Measurements from ENCODE around the gene SLC22A17. TPM values are rescaled to one million over a fixed set of nuclear protein-coding genes. Genes with fewer than 3 reads are reported as not detected.
"Not testable (repeated sequence)": the region's sequence is repeated elsewhere in the genome, so short reads cannot be mapped to it uniquely, and the experiment has no call there.

Gene SLC22A17
- total RNA-seq, 1 donor from 2014 or later = 2.3 TPM

- no peak for DNase-seq
- H3K4me3 Mint-ChIP-seq = no peak overlapping the region
- intact Hi-C loops (cut with micrococcal nuclease) = no loop called here
- H3K27ac Mint-ChIP-seq = no peak overlapping the region
- no peaks in the 10 kb centered on the region for H3K4me1 Mint-ChIP-seq
- no peaks in the 10 kb centered on the region for H3K36me3 Mint-ChIP-seq (ENCODE audit: low read depth)
- peaks cover 3% of the 10 kb centered on the region for H3K27me3 Mint-ChIP-seq
- no peaks in the 10 kb centered on the region for H3K9me3 Mint-ChIP-seq
Observed at GRCh38 chr14:23386999-23387398, 34.3 kb upstream of the SLC22A17 start.

GRCh38 chr14:23386266-23386657 is 33.6 kb upstream of the SLC22A17 start:
- DNase-seq; intact Hi-C loops (cut with micrococcal nuclease); H3K9me3 Mint-ChIP-seq; H3K4me1 Mint-ChIP-seq; H3K36me3 Mint-ChIP-seq (ENCODE audit: low read depth); H3K27ac Mint-ChIP-seq; H3K4me3 Mint-ChIP-seq; H3K27me3 Mint-ChIP-seq: not testable (repeated sequence)

DNA sequence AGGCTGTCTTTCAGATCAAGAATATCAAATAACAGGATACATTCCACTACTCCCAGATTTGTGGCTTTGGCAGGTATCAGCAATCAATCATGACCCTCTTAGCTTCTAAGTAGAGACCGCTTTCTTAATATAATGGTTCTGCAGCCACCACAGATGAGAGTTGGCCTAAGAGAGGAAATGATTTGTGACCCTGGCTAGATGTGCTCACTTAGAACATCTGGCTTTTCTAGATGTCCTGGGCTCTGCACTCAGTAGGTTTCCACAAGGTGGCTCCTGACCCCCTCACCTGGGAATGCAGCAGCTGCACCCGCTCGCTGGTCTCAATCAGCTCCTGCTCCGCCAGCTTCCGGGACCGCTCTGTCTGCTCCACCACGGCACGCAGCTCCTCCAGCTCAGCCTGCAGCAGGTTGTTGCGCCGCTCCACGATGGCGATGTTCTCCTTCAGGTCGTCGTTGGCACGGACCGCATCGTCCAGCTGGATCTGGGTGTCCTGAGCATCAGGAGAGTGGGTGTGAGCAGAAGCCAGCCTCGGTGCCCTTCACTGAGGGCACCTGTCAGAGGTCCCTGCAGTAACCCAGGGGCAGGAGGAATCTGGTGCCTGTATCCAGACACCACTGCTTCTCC is 33.1 kb upstream of the SLC22A17 start:
- no peak overlapping the region for H3K4me3 Mint-ChIP-seq
- no peaks in the 10 kb centered on the region for H3K9me3 Mint-ChIP-seq
- DNase-seq = no peak
- H3K36me3 Mint-ChIP-seq (ENCODE audit: low read depth) = no peaks in the 10 kb centered on the region
- H3K4me1 Mint-ChIP-seq = no peaks in the 10 kb centered on the region
- peaks cover 8% of the 10 kb centered on the region for H3K27me3 Mint-ChIP-seq
- no peak overlapping the region for H3K27ac Mint-ChIP-seq
- intact Hi-C loops (cut with micrococcal nuclease) = no loop called here

DNA sequence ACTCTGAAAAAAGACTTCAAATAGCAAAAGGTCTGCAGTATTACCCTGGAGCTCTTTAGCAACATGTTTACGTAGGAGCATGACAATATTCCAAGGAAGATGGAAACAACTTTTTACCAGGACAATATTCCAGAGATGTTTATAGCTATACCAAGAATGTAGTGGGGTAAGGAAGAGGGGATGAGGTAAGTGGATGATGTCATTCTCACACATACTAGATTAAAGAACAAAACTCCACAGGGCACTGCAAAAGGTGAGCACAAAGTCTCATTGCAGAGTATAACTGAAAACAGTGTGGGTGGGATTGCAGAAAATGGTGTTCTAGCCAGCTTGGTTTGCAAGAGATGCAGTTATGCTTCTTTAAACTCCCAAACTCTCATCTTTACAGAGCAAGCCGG is 32.6 kb upstream of the SLC22A17 start:
- no peak overlapping the region for H3K27ac Mint-ChIP-seq
- intact Hi-C loops (cut with micrococcal nuclease) = no loop called here
- peaks cover 8% of the 10 kb centered on the region for H3K27me3 Mint-ChIP-seq

DNA sequence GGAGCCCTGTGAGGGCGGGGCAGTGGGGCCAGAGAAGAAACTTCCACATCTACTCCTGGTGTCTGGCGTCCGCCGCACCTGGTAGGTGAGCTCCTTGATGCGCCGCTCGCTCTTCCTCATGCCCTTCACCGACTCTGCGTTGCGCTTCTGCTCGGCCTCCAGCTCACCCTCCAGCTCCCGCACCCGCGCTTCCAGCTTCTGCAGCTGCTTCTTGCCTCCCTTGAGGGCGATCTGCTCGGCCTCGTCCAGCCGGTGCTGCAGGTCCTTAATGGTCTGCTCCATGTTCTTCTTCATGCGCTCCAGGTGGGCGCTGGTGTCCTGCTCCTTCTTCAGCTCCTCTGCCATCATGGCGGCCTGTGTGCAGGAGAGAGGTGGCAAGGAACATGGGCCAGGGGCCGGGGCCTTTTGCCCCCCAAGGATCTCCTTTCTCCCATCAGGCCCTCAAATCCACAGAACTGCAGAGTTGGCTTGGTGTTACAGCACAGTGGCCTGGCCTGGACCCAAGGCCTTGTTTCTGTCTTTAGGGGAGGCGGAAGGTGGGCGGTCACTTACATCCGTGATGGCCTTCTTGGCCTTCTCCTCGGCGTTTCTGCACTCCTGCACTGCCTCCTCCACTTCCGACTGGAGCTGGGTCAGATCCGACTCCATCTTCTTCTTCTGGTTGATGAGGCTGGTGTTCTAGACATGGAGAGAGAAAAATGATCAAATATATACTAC is 31.8 kb upstream of the SLC22A17 start:
- no peaks in the 10 kb centered on the region for H3K36me3 Mint-ChIP-seq (ENCODE audit: low read depth)
- no peaks in the 10 kb centered on the region for H3K9me3 Mint-ChIP-seq
- H3K4me1 Mint-ChIP-seq = no peaks in the 10 kb centered on the region
- DNase-seq = no peak
- intact Hi-C loops (cut with micrococcal nuclease) = no loop called here
- no peak overlapping the region for H3K4me3 Mint-ChIP-seq
- peaks cover 8% of the 10 kb centered on the region for H3K27me3 Mint-ChIP-seq
- no peak overlapping the region for H3K27ac Mint-ChIP-seq

More for the DNA sequence above, 32.6 kb upstream of the SLC22A17 start:
- Mint-ChIP-seq H3K9me3 (no peaks in the 10 kb centered on the region), H3K4me3 (no peak overlapping the region), H3K36me3 (ENCODE audit: low read depth) (no peaks in the 10 kb centered on the region), H3K4me1 (no peaks in the 10 kb centered on the region)
- DNase-seq = no peak

DNA sequence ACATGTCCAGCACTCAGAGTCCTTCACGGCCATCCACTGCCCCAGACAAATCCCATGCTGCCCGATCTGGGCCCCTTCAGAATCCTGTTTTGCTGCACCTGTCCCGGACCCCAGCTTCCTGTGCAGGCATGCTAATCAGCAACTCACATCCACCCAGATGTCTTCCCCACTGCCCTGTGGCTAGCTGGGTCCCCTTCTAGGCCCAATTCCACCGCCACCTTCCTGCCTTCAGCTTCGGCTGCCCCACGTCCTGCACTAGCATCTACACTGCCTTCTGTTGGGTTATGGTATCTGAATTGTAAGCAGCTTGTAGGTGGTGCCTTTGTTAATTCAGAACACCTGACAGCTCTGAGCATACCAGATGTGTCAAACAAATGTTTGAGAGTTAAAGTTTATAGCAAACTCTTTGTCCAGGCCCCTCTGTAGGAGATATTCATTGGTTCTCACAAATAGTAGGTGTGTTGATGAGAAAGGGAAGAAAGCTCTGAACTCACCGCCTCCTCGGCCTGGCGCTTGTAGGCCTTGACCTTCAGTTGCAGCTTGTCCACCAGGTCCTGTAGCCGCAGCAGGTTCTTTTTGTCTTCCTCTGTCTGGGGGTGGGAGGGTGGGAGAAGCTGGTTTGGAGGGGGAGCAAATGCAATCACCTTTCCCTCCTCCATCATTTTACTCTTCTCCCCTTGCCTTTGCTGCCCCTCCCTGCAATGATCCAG is 30.2 kb upstream of the SLC22A17 start:
- Mint-ChIP-seq H3K27me3 (peaks cover 10% of the 10 kb centered on the region), H3K4me1 (no peaks in the 10 kb centered on the region), H3K9me3 (no peaks in the 10 kb centered on the region), H3K4me3 (no peak overlapping the region), H3K27ac (no peak overlapping the region), H3K36me3 (ENCODE audit: low read depth) (no peaks in the 10 kb centered on the region)
- DNase-seq = no peak
- intact Hi-C loops (cut with micrococcal nuclease) = no loop called here

GRCh38 chr14:23382276-23382675 is 29.6 kb upstream of the SLC22A17 start:
- Mint-ChIP-seq H3K27me3 (peaks cover 10% of the 10 kb centered on the region), H3K4me3 (no peak overlapping the region), H3K4me1 (no peaks in the 10 kb centered on the region), H3K9me3 (no peaks in the 10 kb centered on the region), H3K27ac (no peak overlapping the region), H3K36me3 (ENCODE audit: low read depth) (no peaks in the 10 kb centered on the region)
- intact Hi-C loops (cut with micrococcal nuclease) = no loop called here
- DNase-seq = no peak

- peaks cover 10% of the 10 kb centered on the region for H3K27me3 Mint-ChIP-seq
- no peaks in the 10 kb centered on the region for H3K9me3 Mint-ChIP-seq
- intact Hi-C loops (cut with micrococcal nuclease) = loop anchor here (2.0 kb wide), 1 partner anchor 117 kb away; no protein-coding TSS in a partner anchor
- no peak for DNase-seq
- no peaks in the 10 kb centered on the region for H3K4me1 Mint-ChIP-seq
- no peak overlapping the region for H3K27ac Mint-ChIP-seq
- no peaks in the 10 kb centered on the region for H3K36me3 Mint-ChIP-seq (ENCODE audit: low read depth)
- H3K4me3 Mint-ChIP-seq = no peak overlapping the region
Observed at GRCh38 chr14:23381871-23382270, 29.2 kb upstream of the SLC22A17 start.

GRCh38 chr14:23380976-23381375 is 28.3 kb upstream of the SLC22A17 start:
- Mint-ChIP-seq H3K27ac (no peak overlapping the region), H3K9me3 (no peaks in the 10 kb centered on the region), H3K27me3 (peaks cover 10% of the 10 kb centered on the region), H3K36me3 (ENCODE audit: low read depth) (no peaks in the 10 kb centered on the region), H3K4me3 (no peak overlapping the region), H3K4me1 (no peaks in the 10 kb centered on the region)
- DNase-seq = no peak
- intact Hi-C loops (cut with micrococcal nuclease) = loop anchor here (1.0 to 2.0 kb wide), 3 partner anchors 53 to 261 kb away; no protein-coding TSS in a partner anchor

DNA sequence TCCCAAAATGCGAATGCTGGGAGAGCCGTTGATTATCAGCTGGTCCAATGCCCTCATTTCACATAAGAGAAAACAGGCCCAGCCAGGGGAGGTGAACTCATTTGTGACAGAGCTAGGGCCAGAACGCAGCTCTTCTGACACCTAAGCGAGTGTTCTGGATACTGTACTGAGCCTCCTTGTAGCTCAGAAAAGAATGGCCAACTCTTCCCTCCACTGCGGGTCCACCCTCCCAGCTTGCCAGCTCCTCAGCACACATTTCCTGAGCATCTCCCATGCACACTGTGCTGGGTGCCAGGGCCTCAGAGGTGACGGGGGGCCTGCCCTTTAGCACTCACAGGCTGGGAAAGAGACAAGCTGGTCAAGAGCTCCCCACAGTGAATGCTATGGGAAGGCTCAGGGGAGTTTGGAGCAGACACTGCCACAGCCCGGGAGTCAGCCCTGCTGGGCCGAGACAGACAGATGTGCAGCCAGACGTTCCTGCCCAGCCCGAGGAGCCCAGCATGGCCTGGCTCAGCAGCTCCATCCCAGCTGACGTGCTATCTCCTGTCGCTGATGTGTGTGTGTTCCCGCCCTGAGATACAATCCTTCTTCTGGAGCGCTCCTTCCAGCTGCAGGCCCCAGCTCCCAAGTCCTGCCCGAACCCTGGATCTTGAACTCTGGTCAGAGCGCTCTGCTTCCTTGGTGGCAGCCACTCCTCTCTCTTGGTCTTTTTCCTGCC is 27.7 kb upstream of the SLC22A17 start:
- Mint-ChIP-seq H3K4me3 (no peak overlapping the region), H3K27ac (no peak overlapping the region), H3K9me3 (no peaks in the 10 kb centered on the region), H3K27me3 (peaks cover 10% of the 10 kb centered on the region), H3K36me3 (ENCODE audit: low read depth) (no peaks in the 10 kb centered on the region), H3K4me1 (no peaks in the 10 kb centered on the region)
- DNase-seq = no peak
- intact Hi-C loops (cut with micrococcal nuclease) = loop anchor here (1.0 to 2.0 kb wide), 3 partner anchors 52 to 260 kb away; no protein-coding TSS in a partner anchor

GRCh38 chr14:23379366-23380196 is 26.9 kb upstream of the SLC22A17 start:
- Mint-ChIP-seq H3K4me3 (no peak overlapping the region), H3K27ac (no peak overlapping the region), H3K9me3 (no peaks in the 10 kb centered on the region), H3K27me3 (peaks cover 10% of the 10 kb centered on the region), H3K36me3 (ENCODE audit: low read depth) (no peaks in the 10 kb centered on the region), H3K4me1 (no peaks in the 10 kb centered on the region)
- intact Hi-C loops (cut with micrococcal nuclease) = loop anchor here (1.0 to 2.0 kb wide), 3 partner anchors 51 to 259 kb away; no protein-coding TSS in a partner anchor
- DNase-seq = peak; percentile 90

DNA sequence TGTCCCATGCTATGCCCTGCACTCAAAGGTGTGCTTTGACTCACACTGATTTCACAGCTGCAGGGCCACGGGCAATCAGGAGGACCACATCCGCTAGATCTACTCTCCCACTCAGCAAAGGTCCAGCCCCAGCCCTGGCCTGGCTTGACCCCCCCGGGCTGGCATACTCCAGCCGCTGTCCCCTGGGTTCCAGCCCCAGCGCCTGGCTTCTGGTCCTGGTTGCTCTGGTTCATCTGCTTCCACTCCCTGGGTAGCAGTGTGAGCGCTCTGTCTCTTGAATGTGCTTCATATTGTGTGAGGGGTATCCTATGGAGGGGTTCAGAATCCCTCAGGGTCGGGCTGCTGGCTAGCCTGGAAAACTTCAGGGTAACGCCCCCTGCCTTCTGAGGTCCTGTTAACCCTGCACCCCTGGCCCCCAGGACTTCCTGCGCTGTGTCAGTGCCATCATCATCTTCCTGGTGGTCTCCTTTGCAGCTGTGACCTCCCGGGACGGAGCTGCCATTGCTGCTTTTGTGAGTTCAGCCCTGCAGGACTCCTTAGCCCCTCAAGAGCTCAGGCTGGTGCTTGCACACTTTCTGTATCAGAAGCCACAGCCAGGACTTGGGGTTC is 26.0 kb upstream of the SLC22A17 start:
- H3K9me3 Mint-ChIP-seq = no peaks in the 10 kb centered on the region
- intact Hi-C loops (cut with micrococcal nuclease) = no loop called here
- no peak for DNase-seq
- no peak overlapping the region for H3K27ac Mint-ChIP-seq
- no peaks in the 10 kb centered on the region for H3K36me3 Mint-ChIP-seq (ENCODE audit: low read depth)
- peaks cover 10% of the 10 kb centered on the region for H3K27me3 Mint-ChIP-seq
- no peak overlapping the region for H3K4me3 Mint-ChIP-seq
- H3K4me1 Mint-ChIP-seq = no peaks in the 10 kb centered on the region

Measured in activated CD4-positive, alpha-beta T cell treated with anti-CD3 and anti-CD28 coated beads, Interleukin-2, amount 10 ng/mL, durations not matched to agents 24 days and 14 days (primary cell).